Caco-2 (cell line): ENCODE measurements around the gene THAP11. TPM values are rescaled to one million over a fixed set of nuclear protein-coding genes. Genes with fewer than 3 reads are reported as not detected.

ENCODE experiments used
- BruUV-seq: library from RNA; stranded (reverse); fragments of 400-500 nt; replicated peaks from 2 replicates; lab custom pipeline; 2021; lab: Mats Ljungman, UMichigan
- CTCF ChIA-PET: fragments of 300-600 bp; sonication (Branson Sonifier 250); formaldehyde crosslinking; loops from one replicate; lab custom pipeline; 2022; ENCODE audit warnings: antibody characterized with exemption; lab: Charles Lee
- POLR2A ChIA-PET: fragments of 300-600 bp; sonication (Branson Sonifier 250); formaldehyde crosslinking; loops from one replicate; lab custom pipeline; 2022; ENCODE audit warnings: antibody characterized with exemption; lab: Charles Lee
- DNase-seq, 2 experiments: peaks; one replicate each; pipeline versions ENCODE4 v3.0.0 to v3.0.0-alpha.2; 2020 to 2022
- H3K27me3 ChIP-seq: replicated peaks from 2 replicates; pipeline ENCODE4 v1.6.0; 2011; ENCODE audit warnings: low read length; ENCODE audit not compliant: control insufficient read depth, insufficient read depth
- H3K36me3 ChIP-seq: 2 replicates; pipeline ENCODE4 v1.5.1; 2011; ENCODE audit warnings: low read length; ENCODE audit not compliant: control insufficient read depth, insufficient read depth
- H3K4me1 ChIP-seq: fragments of 250-450 bp; sonication (Bioruptor Pico); 2 replicates; pipeline ENCODE4 v1.5.1; 2020; ENCODE audit warnings: mild to moderate bottlenecking
- H3K4me3 ChIP-seq: 2 replicates; pipeline ENCODE4 v1.5.1; 2011; ENCODE audit warnings: low read depth, mild to moderate bottlenecking, control low read depth, low read length
- H3K9me3 ChIP-seq: fragments of 250-450 bp; sonication (Bioruptor Pico); 2 replicates; pipeline ENCODE4 v1.5.1; 2020; ENCODE audit warnings: mild to moderate bottlenecking, moderate library complexity
- H3K27ac Mint-ChIP-seq: one replicate; pipeline ENCODE4 v1.8.0; 2022; ENCODE audit warnings: mixed read lengths; ENCODE audit not compliant: unreplicated experiment
- H3K27me3 Mint-ChIP-seq: one replicate; pipeline ENCODE4 v1.8.0; 2022; ENCODE audit warnings: mixed read lengths; ENCODE audit not compliant: insufficient read depth, unreplicated experiment
- H3K36me3 Mint-ChIP-seq: one replicate; pipeline ENCODE4 v1.8.0; 2022; ENCODE audit warnings: mild to moderate bottlenecking, mixed read lengths; ENCODE audit not compliant: insufficient read depth, unreplicated experiment
- H3K4me1 Mint-ChIP-seq: one replicate; pipeline ENCODE4 v1.8.0; 2022; ENCODE audit warnings: low read depth, mixed read lengths; ENCODE audit not compliant: unreplicated experiment
- H3K4me3 Mint-ChIP-seq: one replicate; pipeline ENCODE4 v1.8.0; 2022; ENCODE audit warnings: mild to moderate bottlenecking, moderate library complexity, mixed read lengths; ENCODE audit not compliant: unreplicated experiment
- H3K9me3 Mint-ChIP-seq: one replicate; pipeline ENCODE4 v1.8.0; 2022; ENCODE audit warnings: mixed read lengths; ENCODE audit not compliant: unreplicated experiment
- intact Hi-C: fragments of 100-400 bp; cut with micrococcal nuclease; formaldehyde crosslinking; loops from one replicate; pipeline ENCODE4 v1.10.0; 2022; ENCODE audit not compliant: unreplicated experiment
- total RNA-seq: library from RNA; stranded (reverse); gene quantifications from 2 replicates; pipeline ENCODE4 v1.2.3, GENCODE V29; 2022
- TF ChIP-seq, protein P1 (sequence below), 2 experiments: fragments of 200-600 bp in 1 of 2; IDR thresholded peaks; 1 replicate in 1 of 2; 2 replicates in 1 of 2; pipeline versions ENCODE4 v1.5.1 to v1.8.0; 2011 to 2022; ENCODE audit warnings: antibody characterized with exemption in 1 of 2, control low read depth in 1 of 2, inconsistent platforms in 1 of 2, low read depth in 1 of 2, low read length in 1 of 2, mild to moderate bottlenecking in 1 of 2, moderate library complexity in 1 of 2; ENCODE audit not compliant: insufficient read depth in 1 of 2, severe bottlenecking in 1 of 2, unreplicated experiment in 1 of 2

Gene THAP11
- total RNA-seq, 1 experiment from 2014 or later: 46.8 TPM

DNA sequence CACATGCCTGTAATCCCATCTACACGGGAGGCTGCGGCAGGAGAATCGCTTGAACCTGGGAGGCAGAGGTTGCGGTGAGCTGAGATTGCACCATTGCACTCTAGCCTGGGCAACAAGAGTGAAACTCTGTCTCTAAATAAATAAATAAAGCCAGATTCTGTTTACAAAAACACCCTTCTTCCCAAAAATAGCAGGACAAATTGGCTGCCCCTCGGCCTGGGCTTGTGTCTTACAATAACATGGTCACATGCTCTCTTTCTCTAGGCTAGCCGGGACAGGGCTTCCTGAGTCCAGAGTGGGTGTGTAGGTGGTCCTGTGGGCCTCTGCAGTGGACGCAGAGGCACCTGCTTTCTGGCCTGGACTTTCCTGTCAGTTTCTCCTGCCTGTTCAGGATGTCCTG lies 27.5 kb downstream of the THAP11 start:
- H3K4me3 Mint-ChIP-seq: no peak overlapping the region
- POLR2A ChIA-PET: no interaction called here
- no peak for DNase-seq
- H3K4me3 ChIP-seq: no peak overlapping the region
- BruUV-seq: no TSS peak
- H3K27ac Mint-ChIP-seq: no peak overlapping the region
- H3K9me3 ChIP-seq: no peaks in the 10 kb centered on the region
- peaks cover 7% of the 10 kb centered on the region; the same call in 1 of the 2 replicates for H3K4me1 ChIP-seq
- H3K36me3 Mint-ChIP-seq: peaks cover 80% of the 10 kb centered on the region
- no peaks in the 10 kb centered on the region for H3K27me3 ChIP-seq
- intact Hi-C loops: no loop called here
- peaks cover 11% of the 10 kb centered on the region for H3K4me1 Mint-ChIP-seq
- CTCF ChIA-PET: interaction anchor here (0.6 kb wide), 3 partner anchors 14 to 102 kb away, joined by 3 to 5 read pairs (median 3); partner anchors contain the start of gene PSKH1
- H3K9me3 Mint-ChIP-seq: no peaks in the 10 kb centered on the region
- TF ChIP-seq, protein P1, sequence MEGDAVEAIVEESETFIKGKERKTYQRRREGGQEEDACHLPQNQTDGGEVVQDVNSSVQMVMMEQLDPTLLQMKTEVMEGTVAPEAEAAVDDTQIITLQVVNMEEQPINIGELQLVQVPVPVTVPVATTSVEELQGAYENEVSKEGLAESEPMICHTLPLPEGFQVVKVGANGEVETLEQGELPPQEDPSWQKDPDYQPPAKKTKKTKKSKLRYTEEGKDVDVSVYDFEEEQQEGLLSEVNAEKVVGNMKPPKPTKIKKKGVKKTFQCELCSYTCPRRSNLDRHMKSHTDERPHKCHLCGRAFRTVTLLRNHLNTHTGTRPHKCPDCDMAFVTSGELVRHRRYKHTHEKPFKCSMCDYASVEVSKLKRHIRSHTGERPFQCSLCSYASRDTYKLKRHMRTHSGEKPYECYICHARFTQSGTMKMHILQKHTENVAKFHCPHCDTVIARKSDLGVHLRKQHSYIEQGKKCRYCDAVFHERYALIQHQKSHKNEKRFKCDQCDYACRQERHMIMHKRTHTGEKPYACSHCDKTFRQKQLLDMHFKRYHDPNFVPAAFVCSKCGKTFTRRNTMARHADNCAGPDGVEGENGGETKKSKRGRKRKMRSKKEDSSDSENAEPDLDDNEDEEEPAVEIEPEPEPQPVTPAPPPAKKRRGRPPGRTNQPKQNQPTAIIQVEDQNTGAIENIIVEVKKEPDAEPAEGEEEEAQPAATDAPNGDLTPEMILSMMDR (IDR thresholded peaks at IDR 0.05; ENCODE audit: insufficient read depth in 1 of 2, low read depth in 1 of 2, low read length in 1 of 2, severe bottlenecking in 1 of 2, unreplicated experiment in 1 of 2): no peak
- no peaks in the 10 kb centered on the region for H3K27me3 Mint-ChIP-seq
- H3K36me3 ChIP-seq: peaks cover 11% of the 10 kb centered on the region

DNA sequence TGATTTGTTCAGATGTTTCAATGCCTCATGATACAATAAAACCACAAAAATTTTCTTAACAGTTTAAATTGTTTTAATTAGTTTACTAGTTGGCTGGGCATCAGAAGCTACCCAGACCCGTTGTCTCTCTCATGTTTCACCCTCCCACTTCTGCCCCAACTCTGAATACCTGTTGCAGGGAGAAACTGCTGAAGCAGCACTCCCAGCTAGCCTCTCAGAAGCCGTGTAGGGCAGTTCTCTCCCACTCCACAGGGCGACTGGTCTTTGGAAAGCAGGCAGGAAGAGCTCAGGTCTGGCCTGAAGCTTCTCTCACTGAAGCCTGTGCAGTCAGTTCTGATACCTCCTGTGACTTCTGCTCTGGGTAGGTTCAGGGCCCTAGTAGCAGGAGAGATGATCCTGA lies 29.1 kb downstream of the THAP11 start:
- Mint-ChIP-seq H3K4me3 (no peak overlapping the region), H3K9me3 (no peaks in the 10 kb centered on the region), H3K4me1 (peaks cover 20% of the 10 kb centered on the region), H3K36me3 (peaks cover 80% of the 10 kb centered on the region), H3K27me3 (no peaks in the 10 kb centered on the region), H3K27ac (no peak overlapping the region)
- Histone ChIP-seq H3K9me3 (no peaks in the 10 kb centered on the region), H3K27me3 (no peaks in the 10 kb centered on the region), H3K4me1 (peaks cover 7% of the 10 kb centered on the region; the same call in 1 of the 2 replicates), H3K4me3 (no peak overlapping the region), H3K36me3 (peaks cover 13% of the 10 kb centered on the region)
- ChIA-PET POLR2A (no interaction called here), CTCF (interaction anchor here (1.4 kb wide), 1 partner anchor 54 kb away, joined by 6 read pairs; no protein-coding TSS in a partner anchor)
- no peak for DNase-seq
- BruUV-seq: no TSS peak
- intact Hi-C loops: no loop called here
- TF ChIP-seq, protein P1 (IDR thresholded peaks at IDR 0.05; ENCODE audit: insufficient read depth in 1 of 2, low read depth in 1 of 2, low read length in 1 of 2, severe bottlenecking in 1 of 2, unreplicated experiment in 1 of 2): no peak

DNA sequence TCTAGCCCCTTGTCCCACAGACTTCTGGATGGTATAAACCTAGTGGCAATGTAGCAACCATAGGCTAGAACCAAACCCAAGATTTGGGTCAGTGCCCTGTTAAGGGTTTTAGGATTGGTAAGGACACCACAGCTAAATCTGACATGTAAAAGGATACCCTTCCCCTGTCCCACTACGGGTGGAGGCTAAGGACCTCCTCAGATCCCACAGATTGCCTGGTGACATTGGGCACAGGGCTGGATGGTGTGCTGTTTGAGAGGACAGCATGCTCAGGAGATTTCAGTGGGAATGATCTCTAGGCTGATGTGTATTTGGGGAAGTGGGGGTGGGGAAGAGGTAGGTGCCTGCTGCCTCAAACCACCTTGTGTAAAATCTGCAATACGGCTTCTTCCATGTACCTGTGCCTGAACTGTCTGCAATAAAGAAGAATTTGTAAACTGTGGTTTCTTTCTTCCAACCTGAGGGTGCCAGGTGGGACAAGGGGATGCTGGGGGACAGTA lies 30.1 kb downstream of the THAP11 start:
- Mint-ChIP-seq H3K36me3 (peaks cover 77% of the 10 kb centered on the region), H3K4me3 (peak overlapping the region; percentile 90), H3K27me3 (no peaks in the 10 kb centered on the region), H3K27ac (peak overlapping the region; percentile 87), H3K4me1 (peaks cover 20% of the 10 kb centered on the region), H3K9me3 (no peaks in the 10 kb centered on the region)
- Histone ChIP-seq H3K36me3 (peaks cover 15% of the 10 kb centered on the region), H3K4me1 (peaks cover 7% of the 10 kb centered on the region; the same call in 1 of the 2 replicates), H3K4me3 (peak overlapping the region; percentile 93; the same call in 1 of the 2 replicates), H3K27me3 (no peaks in the 10 kb centered on the region), H3K9me3 (no peaks in the 10 kb centered on the region)
- TF ChIP-seq, protein P1 (IDR thresholded peaks at IDR 0.05; ENCODE audit: insufficient read depth in 1 of 2, low read depth in 1 of 2, low read length in 1 of 2, severe bottlenecking in 1 of 2, unreplicated experiment in 1 of 2): no peak
- no peak for DNase-seq
- POLR2A ChIA-PET: no interaction called here
- intact Hi-C loops: loop anchor here (2.0 kb wide), 2 partner anchors 25 to 55 kb away; partner anchors contain the start of genes CENPT and NUTF2
- no TSS peak for BruUV-seq
- CTCF ChIA-PET: interaction anchor here (1.4 kb wide), 1 partner anchor 55 kb away, joined by 6 read pairs; no protein-coding TSS in a partner anchor
